Measurements from ENCODE around the gene ARL6IP1. TPM values are rescaled to one million over a fixed set of nuclear protein-coding genes. Genes with fewer than 3 reads are reported as not detected.
A peak's percentile ranks its signal among the peaks of the same experiment; 100 is the strongest.
"Not testable (repeated sequence)": the region's sequence is repeated elsewhere in the genome, so short reads cannot be mapped to it uniquely, and the experiment has no call there.

Gene ARL6IP1
- total RNA-seq, 1 donor from 2014 or later = 205 TPM

GRCh38 chr16:18777664-18778063 is 23.7 kb downstream of the ARL6IP1 start:
- DNase-seq (ENCODE audit: extremely low spot score, unreplicated experiment); H3K4me1 Mint-ChIP-seq (ENCODE audit: unreplicated experiment); H3K9me3 Mint-ChIP-seq: not testable (repeated sequence)

GRCh38 chr16:18776334-18776733 is 25.0 kb downstream of the ARL6IP1 start:
- H3K36me3 Mint-ChIP-seq; H3K4me3 Mint-ChIP-seq; H3K27me3 Mint-ChIP-seq; H3K4me1 Mint-ChIP-seq (ENCODE audit: unreplicated experiment); DNase-seq (ENCODE audit: extremely low spot score, unreplicated experiment); H3K9me3 Mint-ChIP-seq; H3K27ac Mint-ChIP-seq: not testable (repeated sequence)

More at GRCh38 chr16:18777664-18778063, 23.7 kb downstream of the ARL6IP1 start:
- not testable (repeated sequence) for H3K27ac Mint-ChIP-seq, H3K27me3 Mint-ChIP-seq, H3K36me3 Mint-ChIP-seq, H3K4me3 Mint-ChIP-seq

GRCh38 chr16:18774651-18775050 is 26.7 kb downstream of the ARL6IP1 start:
- H3K9me3 Mint-ChIP-seq; H3K4me1 Mint-ChIP-seq (ENCODE audit: unreplicated experiment); H3K4me3 Mint-ChIP-seq; H3K27me3 Mint-ChIP-seq; H3K36me3 Mint-ChIP-seq; H3K27ac Mint-ChIP-seq; DNase-seq (ENCODE audit: extremely low spot score, unreplicated experiment): not testable (repeated sequence)

GRCh38 chr16:18772171-18772570 is 29.2 kb downstream of the ARL6IP1 start:
- not testable (repeated sequence) for H3K27me3 Mint-ChIP-seq; H3K9me3 Mint-ChIP-seq; DNase-seq (ENCODE audit: extremely low spot score, unreplicated experiment); H3K27ac Mint-ChIP-seq; H3K4me1 Mint-ChIP-seq (ENCODE audit: unreplicated experiment); H3K36me3 Mint-ChIP-seq; H3K4me3 Mint-ChIP-seq

GRCh38 chr16:18770336-18770962 is 30.9 kb downstream of the ARL6IP1 start:
- DNase-seq (ENCODE audit: extremely low spot score, unreplicated experiment); H3K9me3 Mint-ChIP-seq; H3K4me1 Mint-ChIP-seq (ENCODE audit: unreplicated experiment); H3K27ac Mint-ChIP-seq; H3K27me3 Mint-ChIP-seq; H3K36me3 Mint-ChIP-seq; H3K4me3 Mint-ChIP-seq: not testable (repeated sequence)

GRCh38 chr16:18767217-18767616 is 34.1 kb downstream of the ARL6IP1 start:
- not testable (repeated sequence) for H3K36me3 Mint-ChIP-seq; H3K9me3 Mint-ChIP-seq; H3K27me3 Mint-ChIP-seq; H3K27ac Mint-ChIP-seq; H3K4me1 Mint-ChIP-seq (ENCODE audit: unreplicated experiment); DNase-seq (ENCODE audit: extremely low spot score, unreplicated experiment); H3K4me3 Mint-ChIP-seq

- not testable (repeated sequence) for H3K9me3 Mint-ChIP-seq; H3K27me3 Mint-ChIP-seq; H3K4me1 Mint-ChIP-seq (ENCODE audit: unreplicated experiment); DNase-seq (ENCODE audit: extremely low spot score, unreplicated experiment); H3K27ac Mint-ChIP-seq; H3K4me3 Mint-ChIP-seq; H3K36me3 Mint-ChIP-seq
Measured at GRCh38 chr16:18762713-18763112, 38.6 kb downstream of the ARL6IP1 start.

- TF ChIP-seq CTCF (conservative IDR thresholded peaks at IDR 0.05) = peak; percentile 78
- not testable (repeated sequence) for H3K4me3 Mint-ChIP-seq; H3K27ac Mint-ChIP-seq; H3K27me3 Mint-ChIP-seq; H3K36me3 Mint-ChIP-seq; DNase-seq (ENCODE audit: extremely low spot score, unreplicated experiment); H3K4me1 Mint-ChIP-seq (ENCODE audit: unreplicated experiment); H3K9me3 Mint-ChIP-seq
Measured at GRCh38 chr16:18759598-18760520, 41.5 kb downstream of the ARL6IP1 start.

GRCh38 chr16:18757960-18758660 is 43.2 kb downstream of the ARL6IP1 start:
- not testable (repeated sequence) for H3K9me3 Mint-ChIP-seq; H3K4me1 Mint-ChIP-seq (ENCODE audit: unreplicated experiment); H3K27me3 Mint-ChIP-seq; H3K27ac Mint-ChIP-seq; H3K4me3 Mint-ChIP-seq; DNase-seq (ENCODE audit: extremely low spot score, unreplicated experiment); H3K36me3 Mint-ChIP-seq

GRCh38 chr16:18756639-18757038 is 44.7 kb downstream of the ARL6IP1 start:
- not testable (repeated sequence) for DNase-seq (ENCODE audit: extremely low spot score, unreplicated experiment); H3K4me3 Mint-ChIP-seq; H3K4me1 Mint-ChIP-seq (ENCODE audit: unreplicated experiment); H3K9me3 Mint-ChIP-seq; H3K27ac Mint-ChIP-seq; H3K36me3 Mint-ChIP-seq; H3K27me3 Mint-ChIP-seq

- not testable (repeated sequence) for H3K36me3 Mint-ChIP-seq; H3K4me1 Mint-ChIP-seq (ENCODE audit: unreplicated experiment); DNase-seq (ENCODE audit: extremely low spot score, unreplicated experiment); H3K4me3 Mint-ChIP-seq; H3K9me3 Mint-ChIP-seq; H3K27ac Mint-ChIP-seq; H3K27me3 Mint-ChIP-seq
Measured at GRCh38 chr16:18742870-18743269, 58.5 kb downstream of the ARL6IP1 start.

Data from type B pancreatic cell (in vitro differentiated cells).